ENCODE data around the gene HAPLN2.

HAPLN2 gene

GRCh38 chr1:156601122-156601830 is 17.9 kb upstream of the HAPLN2 start, which contains the start of gene GPATCH4 (continued):
- no peak for TF ChIP-seq ZSCAN5A (tag by site-specific recombination; IDR thresholded peaks at IDR 0.05)
- no peak for TF ChIP-seq MZF1 (tag by site-specific recombination; IDR thresholded peaks at IDR 0.05; ENCODE audit: borderline replicate concordance)
- TF ChIP-seq ZNF792 (tag by site-specific recombination; IDR thresholded peaks at IDR 0.05) = no peak
- TF ChIP-seq ZNF302 (tag by site-specific recombination; IDR thresholded peaks at IDR 0.05; ENCODE audit: low read depth) = no peak
- TF ChIP-seq ZNF366 (tag by site-specific recombination; conservative IDR thresholded peaks at IDR 0.05) = no peak
- TF ChIP-seq ZNF280D (tag by site-specific recombination; IDR thresholded peaks at IDR 0.05) = no peak
- TF ChIP-seq ZNF670 (tag by site-specific recombination; IDR thresholded peaks at IDR 0.05; ENCODE audit: low read depth) = no peak
- peak; percentile 70 for TF ChIP-seq PRDM4 (tag by site-specific recombination; IDR thresholded peaks at IDR 0.05)
- no peak for TF ChIP-seq ZNF266 (tag by site-specific recombination; IDR thresholded peaks at IDR 0.05; ENCODE audit: low read depth)
- TF ChIP-seq ZNF341 (tag by site-specific recombination; IDR thresholded peaks at IDR 0.05; ENCODE audit: low read depth) = peak; percentile 95
- TF ChIP-seq PRDM10 (tag by site-specific recombination; IDR thresholded peaks at IDR 0.05) = peak; percentile 97
- TF ChIP-seq ZNF175 (tag by site-specific recombination; IDR thresholded peaks at IDR 0.05) = no peak
- TF ChIP-seq MYNN (tag by site-specific recombination; IDR thresholded peaks at IDR 0.05; ENCODE audit: borderline replicate concordance) = no peak
- TF ChIP-seq ZNF843 (tag by site-specific recombination; IDR thresholded peaks at IDR 0.05) = no peak
- TF ChIP-seq ZNF433 (tag by site-specific recombination; IDR thresholded peaks at IDR 0.05; ENCODE audit: low read depth) = no peak
- peak; percentile 81 for TF ChIP-seq ZBTB6 (tag by site-specific recombination; IDR thresholded peaks at IDR 0.05)
- no peak for TF ChIP-seq ZSCAN16 (tag by site-specific recombination; IDR thresholded peaks at IDR 0.05)
- 0 out of 2 replicates have a peak, but pooled peaks have one; percentile 42 for TF ChIP-seq ZNF2 (tag by site-specific recombination; IDR thresholded peaks at IDR 0.05)
- TF ChIP-seq ZNF518A (tag by site-specific recombination; conservative IDR thresholded peaks at IDR 0.05; ENCODE audit: low read depth) = peak; percentile 57
- TF ChIP-seq FEZF1 (tag by site-specific recombination; IDR thresholded peaks at IDR 0.05) = no peak
- no peak for TF ChIP-seq HOXD13 (CRISPR knock-in tag; IDR thresholded peaks at IDR 0.05; ENCODE audit: borderline replicate concordance)
- TF ChIP-seq ZNF121 (tag by site-specific recombination; IDR thresholded peaks at IDR 0.05) = no peak
